ENCODE measurements around the gene ULK2.

Gene ULK2

GRCh38 chr17:19736071-19736470 is 131.7 kb downstream of the ULK2 start:
- no peak for DNase-seq (ENCODE audit: low read depth)
- TF ChIP-seq, protein P1, sequence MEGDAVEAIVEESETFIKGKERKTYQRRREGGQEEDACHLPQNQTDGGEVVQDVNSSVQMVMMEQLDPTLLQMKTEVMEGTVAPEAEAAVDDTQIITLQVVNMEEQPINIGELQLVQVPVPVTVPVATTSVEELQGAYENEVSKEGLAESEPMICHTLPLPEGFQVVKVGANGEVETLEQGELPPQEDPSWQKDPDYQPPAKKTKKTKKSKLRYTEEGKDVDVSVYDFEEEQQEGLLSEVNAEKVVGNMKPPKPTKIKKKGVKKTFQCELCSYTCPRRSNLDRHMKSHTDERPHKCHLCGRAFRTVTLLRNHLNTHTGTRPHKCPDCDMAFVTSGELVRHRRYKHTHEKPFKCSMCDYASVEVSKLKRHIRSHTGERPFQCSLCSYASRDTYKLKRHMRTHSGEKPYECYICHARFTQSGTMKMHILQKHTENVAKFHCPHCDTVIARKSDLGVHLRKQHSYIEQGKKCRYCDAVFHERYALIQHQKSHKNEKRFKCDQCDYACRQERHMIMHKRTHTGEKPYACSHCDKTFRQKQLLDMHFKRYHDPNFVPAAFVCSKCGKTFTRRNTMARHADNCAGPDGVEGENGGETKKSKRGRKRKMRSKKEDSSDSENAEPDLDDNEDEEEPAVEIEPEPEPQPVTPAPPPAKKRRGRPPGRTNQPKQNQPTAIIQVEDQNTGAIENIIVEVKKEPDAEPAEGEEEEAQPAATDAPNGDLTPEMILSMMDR (IDR thresholded peaks at IDR 0.05; ENCODE audit: low read depth, low read length, missing control alignments), result no peak
- no peak overlapping the region for H3K4me3 ChIP-seq (ENCODE audit: low read depth, low read length)

GRCh38 chr17:19733953-19734526 is 133.7 kb downstream of the ULK2 start:
- no peak for DNase-seq (ENCODE audit: low read depth)
- H3K4me3 ChIP-seq (ENCODE audit: low read depth, low read length), result no peak overlapping the region
- TF ChIP-seq, protein P1 (IDR thresholded peaks at IDR 0.05; ENCODE audit: low read depth, low read length, missing control alignments), result no peak

GRCh38 chr17:19731626-19732025 is 136.1 kb downstream of the ULK2 start:
- TF ChIP-seq, protein P1 (IDR thresholded peaks at IDR 0.05; ENCODE audit: low read depth, low read length, missing control alignments), result no peak
- H3K4me3 ChIP-seq (ENCODE audit: low read depth, low read length), result no peak overlapping the region
- no peak for DNase-seq (ENCODE audit: low read depth)

- no peak overlapping the region for H3K4me3 ChIP-seq (ENCODE audit: low read depth, low read length)
- TF ChIP-seq, protein P1 (IDR thresholded peaks at IDR 0.05; ENCODE audit: low read depth, low read length, missing control alignments), result no peak
- no peak for DNase-seq (ENCODE audit: low read depth)
Measured at GRCh38 chr17:19730843-19731242, 136.9 kb downstream of the ULK2 start.

DNA sequence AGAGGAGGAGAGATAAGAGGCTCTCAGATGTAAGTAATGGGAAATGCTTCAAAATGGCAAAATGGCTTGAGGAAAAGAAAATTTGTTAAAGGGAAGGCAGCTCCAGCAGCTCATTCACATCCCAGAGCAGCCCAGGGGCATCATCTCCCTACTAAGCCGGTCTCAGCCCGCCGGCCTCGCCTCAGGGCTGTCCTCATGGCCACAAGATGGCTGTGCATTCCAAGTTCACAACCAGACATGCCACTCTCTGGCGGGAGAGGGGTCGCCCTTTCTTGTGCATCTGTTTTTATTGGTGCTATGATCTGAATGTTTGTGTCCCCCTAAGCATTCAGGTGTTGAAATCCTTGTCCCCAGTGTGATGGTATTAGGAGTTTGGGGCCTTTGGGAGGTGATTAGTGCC is 137.8 kb downstream of the ULK2 start:
- DNase-seq (ENCODE audit: low read depth), result no peak
- H3K4me3 ChIP-seq (ENCODE audit: low read depth, low read length), result no peak overlapping the region
- TF ChIP-seq, protein P1 (IDR thresholded peaks at IDR 0.05; ENCODE audit: low read depth, low read length, missing control alignments), result no peak

GRCh38 chr17:19728084-19728495 is 139.6 kb downstream of the ULK2 start:
- no peak for DNase-seq (ENCODE audit: low read depth)
- TF ChIP-seq, protein P1 (IDR thresholded peaks at IDR 0.05; ENCODE audit: low read depth, low read length, missing control alignments), result no peak
- no peak overlapping the region for H3K4me3 ChIP-seq (ENCODE audit: low read depth, low read length)

GRCh38 chr17:19727501-19728078 is 140.1 kb downstream of the ULK2 start:
- DNase-seq (ENCODE audit: low read depth), result no peak
- TF ChIP-seq, protein P1 (IDR thresholded peaks at IDR 0.05; ENCODE audit: low read depth, low read length, missing control alignments), result no peak
- H3K4me3 ChIP-seq (ENCODE audit: low read depth, low read length), result no peak overlapping the region

Data from GM12864 (cell line).